H1 (cell line): Measurements from ENCODE around the gene DAPK3. TPM values are rescaled to one million over a fixed set of nuclear protein-coding genes. Genes with fewer than 3 reads are reported as not detected.

Source experiments
- CTCF ChIA-PET: fragments of 300-600 bp; sonication (Branson Sonifier 250); formaldehyde crosslinking; loops from one replicate; lab custom pipeline; 2021; ENCODE audit not compliant: partially characterized antibody; lab: Charles Lee
- POLR2A ChIA-PET: fragments of 300-600 bp; sonication (Branson Sonifier 250); formaldehyde crosslinking; loops from one replicate; lab custom pipeline; 2021; ENCODE audit warnings: inconsistent platforms; ENCODE audit not compliant: partially characterized antibody; lab: Charles Lee
- DNase-seq, 2 experiments: peaks; one replicate each; pipeline versions ENCODE4 v3.0.0 to v3.0.0-alpha.2; 2010 to 2022; ENCODE audit warnings: low spot score in 2 of 2, low read depth in 1 of 2, mixed read lengths in 1 of 2
- FAIRE-seq: peaks from 2 replicates; lab custom pipeline; 2011; peaks lifted over from hg19 to GRCh38; lab: Jason Lieb, UNC
- H2AFZ ChIP-seq: 2 replicates; pipeline ENCODE4 v1.8.1; 2012; ENCODE audit warnings: low read length, inconsistent platforms
- H2AK5ac ChIP-seq: 2 replicates; pipeline ENCODE4 v1.6.1; 2013; ENCODE audit warnings: low read depth, low read length
- H2BK120ac ChIP-seq: replicated peaks from 2 replicates; pipeline ENCODE3; 2013; ENCODE audit warnings: low read depth, low read length, inconsistent platforms
- H2BK12ac ChIP-seq: 2 replicates; pipeline ENCODE4 v1.6.1; 2013; ENCODE audit warnings: low read depth, low read length
- H2BK15ac ChIP-seq: 2 replicates; pipeline ENCODE4 v1.6.1; 2013; ENCODE audit warnings: low read length
- H2BK20ac ChIP-seq: 2 replicates; pipeline ENCODE4 v1.6.1; 2013; ENCODE audit warnings: low read length
- H2BK5ac ChIP-seq: 2 replicates; pipeline ENCODE4 v1.6.1; 2013; ENCODE audit warnings: low read depth, low read length
- H3K14ac ChIP-seq: 2 replicates; pipeline ENCODE4 v1.6.1; 2013; ENCODE audit warnings: inconsistent platforms; ENCODE audit not compliant: insufficient read length
- H3K18ac ChIP-seq: 2 replicates; pipeline ENCODE4 v1.6.1; 2013; ENCODE audit warnings: low read length; ENCODE audit errors: extremely low read depth
- H3K23ac ChIP-seq: 2 replicates; pipeline ENCODE4 v1.6.1; 2013; ENCODE audit warnings: inconsistent platforms; ENCODE audit not compliant: insufficient read length
- H3K23me2 ChIP-seq: 2 replicates; pipeline ENCODE4 v1.6.1; 2013; ENCODE audit warnings: low read depth, low read length
- H3K27ac ChIP-seq: 2 replicates; pipeline ENCODE4 v1.6.1; 2011; ENCODE audit warnings: low read depth, low read length, inconsistent platforms
- H3K27me3 ChIP-seq, 4 experiments: replicated peaks in 1 of 4; 1 replicate in 1 of 4; 2 replicates in 3 of 4; pipeline versions ENCODE4 v1.6.1 to v1.8.1; 2011 to 2013; ENCODE audit warnings: low read length in 3 of 4, mild to moderate bottlenecking in 3 of 4, inconsistent platforms in 2 of 4, mixed read lengths in 2 of 4, moderate library complexity in 1 of 4; ENCODE audit not compliant: control insufficient read depth in 3 of 4, insufficient read depth in 3 of 4; ENCODE audit errors: extremely low read depth in 1 of 4
- H3K36me3 ChIP-seq, 4 experiments: 2 replicates each; pipeline versions ENCODE4 v1.6.1 to v1.8.1; 2011 to 2013; ENCODE audit warnings: mild to moderate bottlenecking in 4 of 4, low read length in 3 of 4, moderate library complexity in 2 of 4, control low read depth in 1 of 4, inconsistent platforms in 1 of 4; ENCODE audit not compliant: insufficient read depth in 4 of 4, control insufficient read depth in 2 of 4
- H3K4ac ChIP-seq: replicated peaks from 2 replicates; pipeline ENCODE3; 2013; ENCODE audit warnings: low read length, low read depth, mixed read lengths, inconsistent platforms; ENCODE audit not compliant: insufficient read length
- H3K4me1 ChIP-seq, 4 experiments: replicated peaks in 1 of 4; 1 replicate in 1 of 4; 2 replicates in 3 of 4; pipeline versions ENCODE4 v1.6.1 to v1.8.1; 2011 to 2013; ENCODE audit warnings: low read length in 3 of 4, inconsistent platforms in 2 of 4, mixed read lengths in 1 of 4; ENCODE audit not compliant: insufficient read depth in 4 of 4, control insufficient read depth in 3 of 4
- H3K4me2 ChIP-seq, 2 experiments: 2 replicates each; pipeline versions ENCODE4 v1.6.1 to v1.8.1; 2011 to 2013; ENCODE audit warnings: low read depth in 2 of 2, low read length in 2 of 2, control low read depth in 1 of 2, inconsistent platforms in 1 of 2, mild to moderate bottlenecking in 1 of 2; ENCODE audit not compliant: insufficient read depth in 1 of 2
- H3K4me3 ChIP-seq, 4 experiments: fragments of 200-600, 300-600 bp in 1 of 4; sonication (generic), shearing (Covaris generic), sonication (Bioruptor Twin) in 1 of 4; 2 replicates each; pipeline versions ENCODE4 v1.5.1 to v1.8.1; 2011 to 2016; ENCODE audit warnings: low read length in 4 of 4, low read depth in 3 of 4, control low read depth in 2 of 4, inconsistent platforms in 2 of 4, mild to moderate bottlenecking in 2 of 4, mixed read lengths in 1 of 4, moderate library complexity in 1 of 4; ENCODE audit not compliant: insufficient read depth in 2 of 4; ENCODE audit errors: extremely low read depth in 1 of 4
- H3K56ac ChIP-seq: replicated peaks from 2 replicates; pipeline ENCODE3; 2013; ENCODE audit warnings: low read depth, mild to moderate bottlenecking, mixed read lengths, low read length, inconsistent platforms; ENCODE audit not compliant: insufficient read length
- H3K79me1 ChIP-seq: 2 replicates; pipeline ENCODE4 v1.6.1; 2013; ENCODE audit warnings: low read depth, low read length, control low read depth
- H3K79me2 ChIP-seq, 2 experiments: 2 replicates each; pipeline versions ENCODE4 v1.6.1 to v1.8.1; 2012 to 2013; ENCODE audit warnings: low read length in 2 of 2, mild to moderate bottlenecking in 2 of 2, inconsistent platforms in 1 of 2; ENCODE audit not compliant: insufficient read depth in 2 of 2, control insufficient read depth in 1 of 2
- H3K9ac ChIP-seq, 4 experiments: replicated peaks in 1 of 4; 1 replicate in 1 of 4; 2 replicates in 3 of 4; pipeline versions ENCODE4 v1.6.1 to v1.8.1; 2011 to 2013; ENCODE audit warnings: low read depth in 3 of 4, low read length in 3 of 4, control low read depth in 2 of 4, mild to moderate bottlenecking in 2 of 4, moderate library complexity in 2 of 4, inconsistent platforms in 1 of 4; ENCODE audit errors: extremely low read depth in 1 of 4
- H3K9me3 ChIP-seq, 2 experiments: 2 replicates each; pipeline versions ENCODE4 v1.6.1 to v1.8.1; 2012 to 2013; ENCODE audit warnings: mild to moderate bottlenecking in 2 of 2, moderate library complexity in 2 of 2, control low read depth in 1 of 2, inconsistent platforms in 1 of 2, low read depth in 1 of 2, low read length in 1 of 2, mixed read lengths in 1 of 2; ENCODE audit not compliant: insufficient read depth in 2 of 2
- H4K20me1 ChIP-seq, 2 experiments: replicated peaks in 1 of 2; 2 replicates each; pipeline versions ENCODE3 to v1.8.1; 2011 to 2013; ENCODE audit warnings: inconsistent platforms in 2 of 2, low read length in 2 of 2, mild to moderate bottlenecking in 1 of 2; ENCODE audit not compliant: insufficient read depth in 2 of 2, control insufficient read depth in 1 of 2
- H4K5ac ChIP-seq: 2 replicates; pipeline ENCODE4 v1.6.1; 2013; ENCODE audit warnings: low read length, low read depth, mixed read lengths, inconsistent platforms; ENCODE audit not compliant: insufficient read length
- H4K8ac ChIP-seq: 2 replicates; pipeline ENCODE4 v1.8.0; 2013; ENCODE audit warnings: mild to moderate bottlenecking, moderate library complexity, low read length, inconsistent platforms; ENCODE audit not compliant: insufficient read depth; ENCODE audit errors: extremely low read depth
- H4K91ac ChIP-seq: replicated peaks from 2 replicates; pipeline ENCODE3; 2013; ENCODE audit warnings: low read length, mixed read lengths, inconsistent platforms; ENCODE audit not compliant: insufficient read length
- ASH2L ChIP-seq: fragments of 200-600, 300-600 bp; sonication (generic); IDR thresholded peaks from one replicate; pipeline ENCODE4 v1.7.1; 2017; ENCODE audit warnings: low read length
- CBX8 ChIP-seq: fragments of 300-800, 300-1000 bp; sonication (generic); IDR thresholded peaks from 2 replicates; pipeline ENCODE4 v1.7.1; 2016; ENCODE audit warnings: low read depth, low read length, borderline replicate concordance
- CEBPB ChIP-seq: IDR thresholded peaks from 2 replicates; pipeline ENCODE4 v1.6.1; 2012; ENCODE audit warnings: low read depth, low read length
- CREB1 ChIP-seq: IDR thresholded peaks from 2 replicates; pipeline ENCODE4 v1.6.1; 2012; ENCODE audit warnings: inconsistent platforms
- GABPA ChIP-seq: IDR thresholded peaks from 2 replicates; pipeline ENCODE4 v1.6.1; 2011; ENCODE audit warnings: mild to moderate bottlenecking, low read length, moderate library complexity, borderline replicate concordance; ENCODE audit not compliant: insufficient read depth
- MAFK ChIP-seq: IDR thresholded peaks from 2 replicates; pipeline ENCODE4 v1.6.1; 2012; ENCODE audit warnings: low read depth, mild to moderate bottlenecking, improper control_type of control experiment, low read length
- MAX ChIP-seq: IDR thresholded peaks from 2 replicates; pipeline ENCODE4 v1.6.1; 2012; ENCODE audit warnings: inconsistent platforms
- PHF8 ChIP-seq: fragments of 200-600 bp; sonication (generic); conservative IDR thresholded peaks from 2 replicates; pipeline ENCODE4 v1.7.1; 2012; ENCODE audit warnings: low read depth, mild to moderate bottlenecking, inconsistent platforms, low read length, moderate library complexity
- RBBP5 ChIP-seq: IDR thresholded peaks from 2 replicates; pipeline ENCODE4 v1.7.1; 2012; ENCODE audit warnings: low read depth, mild to moderate bottlenecking, inconsistent platforms, low read length, moderate library complexity, borderline replicate concordance
- WGBS, 2 experiments: shearing (Covaris generic) in 1 of 2; methylation state at CpG; one replicate each; pipeline versions ENCODE4 v1.1.6 to v1.1.7; 2013 to 2015; ENCODE audit warnings: low lambda C conversion rate in 2 of 2, mixed read lengths in 2 of 2, inconsistent platforms in 1 of 2, low coverage in 1 of 2, missing lambda C conversion rate in 1 of 2; ENCODE audit not compliant: insufficient replicate concordance in 2 of 2, insufficient coverage in 1 of 2, insufficient read length in 1 of 2; ENCODE audit errors: extremely low coverage in 1 of 2, missing lambda C conversion rate in 1 of 2; 5-methylcytosine and 5-hydroxymethylcytosine counted together
- polyA plus RNA-seq, 7 experiments: library from polyadenylated mRNA; depleted of rRNA in 3 of 7; stranded (reverse) in 5 of 7; unstranded in 2 of 7; fragments of >200 nt in 5 of 7; fragments of 200-250 nt in 2 of 7; gene quantifications; 1 replicate in 5 of 7; 2 replicates in 1 of 7; 4 replicates in 1 of 7; pipeline versions ENCODE4 v1.2.1 to v1.2.3, GENCODE V29; 2011 to 2013; ENCODE audit warnings: missing spikeins in 2 of 7, mixed read lengths in 2 of 7
- total RNA-seq: library from RNA; stranded (reverse); fragmentation: NEBNext Ultra II Directional; extraction: Animal tissue kit (Norgen Biotek cat#: 25700); gene quantifications from 2 replicates; pipeline ENCODE4 v1.2.1, GENCODE V29; 2021

Gene DAPK3
- total and polyA plus RNA-seq, 2 of the 8 experiments (the other 6 are each of a cell fraction or from before 2014, with no cell fraction given): 53.2 to 78.1 TPM

GRCh38 chr19:3995607-3996006, 24.7 kb upstream of the DAPK3 start:
- no peaks in the 10 kb centered on the region for H3K23me2 ChIP-seq
- FAIRE-seq (no peak), DNase-seq (no peak)
- no peak overlapping the region for H3K23ac ChIP-seq
- H2BK20ac ChIP-seq: no peak overlapping the region
- no peaks in the 10 kb centered on the region for H3K4me1 ChIP-seq
- no peak overlapping the region for H2BK12ac ChIP-seq
- H3K4me3 ChIP-seq: no peak overlapping the region
- H4K5ac ChIP-seq: no peak overlapping the region
- no peak overlapping the region for H3K18ac ChIP-seq
- H2BK5ac ChIP-seq: no peak overlapping the region
- CTCF ChIA-PET: interaction anchor here (0.7 to 1.7 kb wide), 2 partner anchors 27 to 237 kb away, joined by 3 to 8 read pairs; no protein-coding TSS in a partner anchor
- 90% methylated on average over 6 of the region's 6 CpGs; no CpG with 5 or more reads in 1 of the 2 experiments for WGBS, 2 experiments
- no peak overlapping the region for H3K9ac ChIP-seq
- H3K79me2 ChIP-seq: no peaks in the 10 kb centered on the region
- H4K91ac ChIP-seq: no peak overlapping the region
- H2AFZ ChIP-seq: no peak overlapping the region
- no peaks in the 10 kb centered on the region for H3K27me3 ChIP-seq
- no peak overlapping the region for H3K14ac ChIP-seq
- H4K20me1 ChIP-seq: no peaks in the 10 kb centered on the region
- no peak overlapping the region for H2BK15ac ChIP-seq
- H3K56ac ChIP-seq: no peak overlapping the region
- no peaks in the 10 kb centered on the region for H3K79me1 ChIP-seq
- no peak overlapping the region for H4K8ac ChIP-seq
- H3K4ac ChIP-seq: no peak overlapping the region
- H3K9me3 ChIP-seq: no peaks in the 10 kb centered on the region
- no peak overlapping the region for H2BK120ac ChIP-seq
- POLR2A ChIA-PET: interaction anchor here (0.6 to 6.3 kb wide), 4 partner anchors 11 to 82 kb away, joined by 3 to 69 read pairs (median 14); partner anchors contain the start of genes EEF2 and PIAS4
- no peaks in the 10 kb centered on the region for H3K36me3 ChIP-seq
- no peak overlapping the region for H3K4me2 ChIP-seq
- H2AK5ac ChIP-seq: no peak overlapping the region
- H3K27ac ChIP-seq: no peak overlapping the region
- no peak for TF ChIP-seq ASH2L
- no peak for TF ChIP-seq CBX8
- TF ChIP-seq GABPA: no peak
- TF ChIP-seq CREB1: no peak
- TF ChIP-seq RBBP5: no peak
- TF ChIP-seq PHF8: no peak
- TF ChIP-seq CEBPB: no peak
- no peak for TF ChIP-seq MAX
- no peak for TF ChIP-seq MAFK
